ENCODE measurements around the gene NAV2.
"Not testable (repeated sequence)": the region's sequence is repeated elsewhere in the genome, so short reads cannot be mapped to it uniquely, and the experiment has no call there.

Gene NAV2

GRCh38 chr11:19913893-19914249, 201.2 kb downstream of the NAV2 start:
- H3K4me3 Mint-ChIP-seq = no peak overlapping the region
- ATAC-seq (no peak), DNase-seq (ENCODE audit: low spot score in 2 of 2) (no peak)
- no peaks in the 10 kb centered on the region for H3K4me1 Mint-ChIP-seq
- no peaks in the 10 kb centered on the region for H3K36me3 Mint-ChIP-seq
- no peaks in the 10 kb centered on the region for H3K9me3 Mint-ChIP-seq
- no peak overlapping the region for H3K27ac Mint-ChIP-seq

GRCh38 chr11:19915808-19916207, 203.2 kb downstream of the NAV2 start:
- no peak overlapping the region for H3K4me3 Mint-ChIP-seq
- no peak for DNase-seq (ENCODE audit: low spot score in 2 of 2)
- H3K27ac Mint-ChIP-seq = no peak overlapping the region
- no peaks in the 10 kb centered on the region for H3K4me1 Mint-ChIP-seq
- H3K9me3 Mint-ChIP-seq = no peaks in the 10 kb centered on the region
- H3K36me3 Mint-ChIP-seq = no peaks in the 10 kb centered on the region
- no peak for ATAC-seq

- Mint-ChIP-seq H3K36me3 (no peaks in the 10 kb centered on the region), H3K27ac (no peak overlapping the region), H3K4me3 (no peak overlapping the region), H3K4me1 (no peaks in the 10 kb centered on the region), H3K9me3 (no peaks in the 10 kb centered on the region)
- ATAC-seq (no peak), DNase-seq (ENCODE audit: low spot score in 2 of 2) (no peak)
These were observed 204.4 kb downstream of the NAV2 start for GRCh38 chr11:19917069-19917468.

GRCh38 chr11:19918302-19919049, 205.8 kb downstream of the NAV2 start:
- Mint-ChIP-seq H3K36me3 (no peaks in the 10 kb centered on the region), H3K4me1 (no peaks in the 10 kb centered on the region), H3K27ac (no peak overlapping the region), H3K4me3 (no peak overlapping the region), H3K9me3 (no peaks in the 10 kb centered on the region)
- DNase-seq (ENCODE audit: low spot score in 2 of 2) = no peak
- no peak for ATAC-seq

GRCh38 chr11:19919050-19919561, 206.5 kb downstream of the NAV2 start:
- no peak overlapping the region for H3K4me3 Mint-ChIP-seq
- no peak overlapping the region for H3K27ac Mint-ChIP-seq
- H3K36me3 Mint-ChIP-seq = no peaks in the 10 kb centered on the region
- H3K9me3 Mint-ChIP-seq = no peaks in the 10 kb centered on the region
- DNase-seq (ENCODE audit: low spot score in 2 of 2) (no peak), ATAC-seq (no peak)
- no peaks in the 10 kb centered on the region for H3K4me1 Mint-ChIP-seq

GRCh38 chr11:19920982-19921381, 208.3 kb downstream of the NAV2 start:
- Mint-ChIP-seq H3K4me3 (no peak overlapping the region), H3K36me3 (no peaks in the 10 kb centered on the region), H3K9me3 (no peaks in the 10 kb centered on the region), H3K27ac (no peak overlapping the region), H3K4me1 (no peaks in the 10 kb centered on the region)
- no peak for DNase-seq (ENCODE audit: low spot score in 2 of 2)
- ATAC-seq = no peak

- Mint-ChIP-seq H3K4me1 (no peaks in the 10 kb centered on the region), H3K4me3 (no peak overlapping the region), H3K9me3 (no peaks in the 10 kb centered on the region), H3K27ac (no peak overlapping the region), H3K36me3 (no peaks in the 10 kb centered on the region)
- DNase-seq (ENCODE audit: low spot score in 2 of 2) (no peak), ATAC-seq (no peak)
These were observed 209.5 kb downstream of the NAV2 start for GRCh38 chr11:19921976-19922688.

GRCh38 chr11:19922689-19923035, 210.0 kb downstream of the NAV2 start:
- ATAC-seq (no peak), DNase-seq (ENCODE audit: low spot score in 2 of 2) (no peak)
- H3K9me3 Mint-ChIP-seq = no peaks in the 10 kb centered on the region
- H3K4me1 Mint-ChIP-seq = no peaks in the 10 kb centered on the region
- H3K4me3 Mint-ChIP-seq = no peak overlapping the region
- H3K36me3 Mint-ChIP-seq = no peaks in the 10 kb centered on the region
- H3K27ac Mint-ChIP-seq = no peak overlapping the region

- Mint-ChIP-seq H3K9me3 (no peaks in the 10 kb centered on the region), H3K36me3 (no peaks in the 10 kb centered on the region), H3K27ac (no peak overlapping the region), H3K4me1 (no peaks in the 10 kb centered on the region), H3K4me3 (no peak overlapping the region)
- DNase-seq (ENCODE audit: low spot score in 2 of 2) (no peak), ATAC-seq (no peak)
These were observed 211.0 kb downstream of the NAV2 start for GRCh38 chr11:19923626-19924025.

- no peak overlapping the region for H3K4me3 Mint-ChIP-seq
- ATAC-seq = no peak
- no peak for DNase-seq (ENCODE audit: low spot score in 2 of 2)
- H3K36me3 Mint-ChIP-seq = no peaks in the 10 kb centered on the region
- H3K4me1 Mint-ChIP-seq = no peaks in the 10 kb centered on the region
- H3K27ac Mint-ChIP-seq = no peak overlapping the region
- H3K9me3 Mint-ChIP-seq = no peaks in the 10 kb centered on the region
These were observed 211.7 kb downstream of the NAV2 start for GRCh38 chr11:19924311-19924710.

- Mint-ChIP-seq H3K9me3 (no peaks in the 10 kb centered on the region), H3K4me1 (no peaks in the 10 kb centered on the region)
- ATAC-seq = no peak
These were observed 212.1 kb downstream of the NAV2 start for GRCh38 chr11:19924716-19925115.

GRCh38 chr11:19927403-19927802, 214.8 kb downstream of the NAV2 start:
- DNase-seq (ENCODE audit: low spot score in 2 of 2); H3K4me1 Mint-ChIP-seq; ATAC-seq; H3K36me3 Mint-ChIP-seq; H3K4me3 Mint-ChIP-seq; H3K9me3 Mint-ChIP-seq; H3K27ac Mint-ChIP-seq: not testable (repeated sequence)

More at GRCh38 chr11:19924716-19925115, 212.1 kb downstream of the NAV2 start:
- no peak for DNase-seq (ENCODE audit: low spot score in 2 of 2)
- H3K4me3 Mint-ChIP-seq = no peak overlapping the region
- H3K36me3 Mint-ChIP-seq = no peaks in the 10 kb centered on the region
- no peak overlapping the region for H3K27ac Mint-ChIP-seq

GRCh38 chr11:19929147-19929546, 216.5 kb downstream of the NAV2 start:
- DNase-seq (ENCODE audit: low spot score in 2 of 2) (no peak), ATAC-seq (no peak)
- Mint-ChIP-seq H3K36me3 (no peaks in the 10 kb centered on the region), H3K4me3 (no peak overlapping the region), H3K4me1 (no peaks in the 10 kb centered on the region), H3K9me3 (no peaks in the 10 kb centered on the region), H3K27ac (no peak overlapping the region)

- DNase-seq (ENCODE audit: low spot score in 2 of 2) = no peak
- H3K4me3 Mint-ChIP-seq = no peak overlapping the region
- no peaks in the 10 kb centered on the region for H3K9me3 Mint-ChIP-seq
- H3K4me1 Mint-ChIP-seq = no peaks in the 10 kb centered on the region
- no peak for ATAC-seq
- no peak overlapping the region for H3K27ac Mint-ChIP-seq
- no peaks in the 10 kb centered on the region for H3K36me3 Mint-ChIP-seq
These were observed 217.0 kb downstream of the NAV2 start for GRCh38 chr11:19929655-19930054.

- Mint-ChIP-seq H3K4me1 (no peaks in the 10 kb centered on the region), H3K27ac (no peak overlapping the region)
These were observed 218.6 kb downstream of the NAV2 start for GRCh38 chr11:19931141-19931770.

More at GRCh38 chr11:19931141-19931770, 218.6 kb downstream of the NAV2 start:
- H3K36me3 Mint-ChIP-seq = no peaks in the 10 kb centered on the region
- no peaks in the 10 kb centered on the region for H3K9me3 Mint-ChIP-seq
- no peak overlapping the region for H3K4me3 Mint-ChIP-seq
- DNase-seq (ENCODE audit: low spot score in 2 of 2) (no peak), ATAC-seq (no peak)
